NCI-H748 treated with DMSO at 0.1 percent for 48 hours (cell line): ENCODE results near the gene SLC28A1.
"Not testable (repeated sequence)": the region's sequence is repeated elsewhere in the genome, so short reads cannot be mapped to it uniquely, and the experiment has no call there.

Experiments
- DNase-seq: peaks from one replicate; lab custom pipeline; 2025; lab: John Stamatoyannopoulos, UW

The SLC28A1 gene

GRCh38 chr15:84862214-84862975, 22.1 kb upstream of the SLC28A1 start:
- no peak for DNase-seq

- no peak for DNase-seq
Measured at GRCh38 chr15:84863565-84864443, 20.7 kb upstream of the SLC28A1 start.

- no peak for DNase-seq
Measured at GRCh38 chr15:84864444-84864795, 20.0 kb upstream of the SLC28A1 start.

GRCh38 chr15:84865074-84865569, 19.3 kb upstream of the SLC28A1 start:
- DNase-seq, result no peak

GRCh38 chr15:84868037-84868880, 16.2 kb upstream of the SLC28A1 start:
- no peak for DNase-seq

GRCh38 chr15:84869510-84869909, 15.0 kb upstream of the SLC28A1 start:
- no peak for DNase-seq

GRCh38 chr15:84871428-84871985, 13.0 kb upstream of the SLC28A1 start:
- DNase-seq, result no peak

GRCh38 chr15:84872009-84872910, 12.2 kb upstream of the SLC28A1 start:
- no peak for DNase-seq

GRCh38 chr15:84873997-84874396, 10.5 kb upstream of the SLC28A1 start:
- DNase-seq, result no peak

GRCh38 chr15:84874981-84875699, 9.3 kb upstream of the SLC28A1 start:
- no peak for DNase-seq

GRCh38 chr15:84876269-84876668, 8.2 kb upstream of the SLC28A1 start:
- no peak for DNase-seq

- DNase-seq, result not testable (repeated sequence)
Measured at GRCh38 chr15:84877701-84878100, 6.8 kb upstream of the SLC28A1 start.

- peak; percentile 1 for DNase-seq
Measured at GRCh38 chr15:84878504-84878903, 6.0 kb upstream of the SLC28A1 start.

- DNase-seq, result no peak
Measured at GRCh38 chr15:84879088-84879780, 5.2 kb upstream of the SLC28A1 start.

- DNase-seq, result no peak
Measured at GRCh38 chr15:84880007-84880406, 4.5 kb upstream of the SLC28A1 start.

- no peak for DNase-seq
Measured at GRCh38 chr15:84880822-84881519, 3.5 kb upstream of the SLC28A1 start.

- DNase-seq, result no peak
Measured at GRCh38 chr15:84881520-84881830, 3.0 kb upstream of the SLC28A1 start.

GRCh38 chr15:84883466-84883865, 996 bp upstream of the SLC28A1 start:
- no peak for DNase-seq

- no peak for DNase-seq
Measured at GRCh38 chr15:84885801-84886200, 1.3 kb downstream of the SLC28A1 start.
